ENCODE data around the gene FBXO31.

Gene FBXO31

GRCh38 chr16:87328846-87329245 is 54.7 kb downstream of the FBXO31 start:
- no peaks in the 10 kb centered on the region for H3K79me2 ChIP-seq (ENCODE audit: low read length)
- H3K4me2 ChIP-seq (ENCODE audit: low read depth, low read length) = no peak overlapping the region
- no peak overlapping the region for H3K4me3 ChIP-seq (ENCODE audit: low read length)
- no peak overlapping the region for H2AFZ ChIP-seq (ENCODE audit: low read length)
- no peaks in the 10 kb centered on the region for H4K20me1 ChIP-seq (ENCODE audit: insufficient read depth, low read length)
- no peak for DNase-seq
- no peaks in the 10 kb centered on the region for H3K36me3 ChIP-seq (replicated peaks; ENCODE audit: insufficient read depth, low read length)
- TF ChIP-seq CTCF (IDR thresholded peaks at IDR 0.05; ENCODE audit: low read length) (no peak), EZH2phosphoT487 (IDR thresholded peaks at IDR 0.05; ENCODE audit: low read length) (no peak), EZH2 (optimal IDR thresholded peaks at IDR 0.05; ENCODE audit: low read depth, low read length) (no peak)
- no peaks in the 10 kb centered on the region for H3K27me3 ChIP-seq (replicated peaks; ENCODE audit: insufficient read depth, low read length)
- no peak overlapping the region for H3K27ac ChIP-seq (ENCODE audit: low read length)
- H3K9me3 ChIP-seq (replicated peaks; ENCODE audit: insufficient read depth, low read length) = no peaks in the 10 kb centered on the region
- no peak overlapping the region for H3K9ac ChIP-seq (ENCODE audit: low read length)
- H3K4me1 ChIP-seq (ENCODE audit: low read length) = no peaks in the 10 kb centered on the region
- no peaks in the 10 kb centered on the region for H3F3A ChIP-seq (ENCODE audit: insufficient read depth, low read length)
- H3K9me2 ChIP-seq (replicated peaks; ENCODE audit: insufficient read depth, low read length) = no peaks in the 10 kb centered on the region

GRCh38 chr16:87327798-87328495 is 55.6 kb downstream of the FBXO31 start:
- Histone ChIP-seq H3K9me2 (replicated peaks; ENCODE audit: insufficient read depth, low read length) (no peaks in the 10 kb centered on the region), H3K79me2 (ENCODE audit: low read length) (no peaks in the 10 kb centered on the region), H2AFZ (ENCODE audit: low read length) (no peak overlapping the region), H3K4me3 (ENCODE audit: low read length) (no peak overlapping the region), H3K27me3 (replicated peaks; ENCODE audit: insufficient read depth, low read length) (no peaks in the 10 kb centered on the region), H3K9me3 (replicated peaks; ENCODE audit: insufficient read depth, low read length) (no peaks in the 10 kb centered on the region), H3K4me2 (ENCODE audit: low read depth, low read length) (no peak overlapping the region), H3K36me3 (replicated peaks; ENCODE audit: insufficient read depth, low read length) (no peaks in the 10 kb centered on the region), H3K9ac (ENCODE audit: low read length) (no peak overlapping the region), H3F3A (ENCODE audit: insufficient read depth, low read length) (no peaks in the 10 kb centered on the region), H3K27ac (ENCODE audit: low read length) (no peak overlapping the region), H3K4me1 (ENCODE audit: low read length) (no peaks in the 10 kb centered on the region), H4K20me1 (ENCODE audit: insufficient read depth, low read length) (no peaks in the 10 kb centered on the region)
- no peak for DNase-seq
- TF ChIP-seq CTCF (IDR thresholded peaks at IDR 0.05; ENCODE audit: low read length) = no peak
- TF ChIP-seq EZH2phosphoT487 (IDR thresholded peaks at IDR 0.05; ENCODE audit: low read length) = no peak

DNA sequence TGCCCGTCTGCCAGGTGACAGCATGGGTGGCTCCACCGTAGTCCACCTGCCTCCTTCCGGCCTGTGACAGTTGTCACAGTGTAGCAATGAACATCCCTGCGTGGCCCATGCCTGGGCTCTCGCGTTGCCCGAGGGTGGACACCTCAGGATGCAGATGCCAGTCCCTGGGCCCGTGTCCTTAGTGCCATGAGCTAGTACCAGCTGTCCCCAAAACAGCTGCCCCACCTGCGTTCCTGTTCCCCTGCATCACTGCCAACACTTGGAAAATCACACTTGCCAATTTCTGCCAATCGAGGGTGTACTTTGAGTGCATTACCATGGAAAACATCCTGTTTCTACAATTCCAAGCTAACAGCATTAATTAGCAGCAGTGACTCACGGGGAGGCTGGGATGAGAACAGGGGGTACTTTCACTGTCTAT is 57.4 kb downstream of the FBXO31 start:
- no peak for DNase-seq
- H3F3A ChIP-seq (ENCODE audit: insufficient read depth, low read length) = no peaks in the 10 kb centered on the region
- H3K27me3 ChIP-seq (replicated peaks; ENCODE audit: insufficient read depth, low read length) = no peaks in the 10 kb centered on the region
- H3K4me2 ChIP-seq (ENCODE audit: low read depth, low read length) = no peak overlapping the region
- H3K9ac ChIP-seq (ENCODE audit: low read length) = no peak overlapping the region
- H3K9me3 ChIP-seq (replicated peaks; ENCODE audit: insufficient read depth, low read length) = no peaks in the 10 kb centered on the region
- no peak overlapping the region for H3K27ac ChIP-seq (ENCODE audit: low read length)
- H4K20me1 ChIP-seq (ENCODE audit: insufficient read depth, low read length) = no peaks in the 10 kb centered on the region
- no peaks in the 10 kb centered on the region for H3K9me2 ChIP-seq (replicated peaks; ENCODE audit: insufficient read depth, low read length)
- H2AFZ ChIP-seq (ENCODE audit: low read length) = no peak overlapping the region
- H3K4me3 ChIP-seq (ENCODE audit: low read length) = no peak overlapping the region
- TF ChIP-seq EZH2 (optimal IDR thresholded peaks at IDR 0.05; ENCODE audit: low read depth, low read length) = no peak
- TF ChIP-seq EZH2phosphoT487 (IDR thresholded peaks at IDR 0.05; ENCODE audit: low read length) = no peak
- TF ChIP-seq CTCF (IDR thresholded peaks at IDR 0.05; ENCODE audit: low read length) = no peak
- no peaks in the 10 kb centered on the region for H3K79me2 ChIP-seq (ENCODE audit: low read length)
- H3K36me3 ChIP-seq (replicated peaks; ENCODE audit: insufficient read depth, low read length) = no peaks in the 10 kb centered on the region
- no peaks in the 10 kb centered on the region for H3K4me1 ChIP-seq (ENCODE audit: low read length)

All from MM.1S (cell line).